Measurements from ENCODE around the gene RPS24.

- TF ChIP-seq SALL1 (CRISPR knock-in tag; IDR thresholded peaks at IDR 0.05) (no peak), AHDC1 (CRISPR knock-in tag; IDR thresholded peaks at IDR 0.05; ENCODE audit: borderline replicate concordance) (no peak), CTCF (CRISPR knock-in tag; IDR thresholded peaks at IDR 0.05) (no peak), CREB1 (IDR thresholded peaks at IDR 0.05) (no peak), CREB1 (CRISPR knock-in tag; IDR thresholded peaks at IDR 0.05) (no peak), MXI1 (IDR thresholded peaks at IDR 0.05; ENCODE audit: borderline replicate concordance, low read depth, low read length) (no peak), GABPA (IDR thresholded peaks at IDR 0.05; ENCODE audit: low read depth, low read length) (no peak), GABPA (CRISPR knock-in tag; IDR thresholded peaks at IDR 0.05; ENCODE audit: low read depth) (no peak), ZEB1 (IDR thresholded peaks at IDR 0.05; ENCODE audit: insufficient replicate concordance, low read depth) (no peak), ATRX (CRISPR knock-in tag; IDR thresholded peaks at IDR 0.05; ENCODE audit: borderline replicate concordance) (no peak), ZFP91 (CRISPR knock-in tag; IDR thresholded peaks at IDR 0.05; ENCODE audit: borderline replicate concordance) (no peak)
These were observed 19.7 kb downstream of the RPS24 start for GRCh38 chr10:78053211-78053868.

Data from HepG2 (cell line).